GM19438 (cell line): ENCODE data around the gene GPC6.

ENCODE experiments used
- ATAC-seq: cut with Tn5 transposase; IDR thresholded peaks from one replicate; pipeline ENCODE4 v1.9.1; 2021; ENCODE audit warnings: low read depth; ENCODE audit not compliant: unreplicated experiment

GPC6 gene

GRCh38 chr13:93364166-93364565, 137.6 kb downstream of the GPC6 start:
- ATAC-seq, result no peak

GRCh38 chr13:93368296-93368695, 141.7 kb downstream of the GPC6 start:
- no peak for ATAC-seq

- no peak for ATAC-seq
Measured at GRCh38 chr13:93368718-93369117, 142.1 kb downstream of the GPC6 start.

- no peak for ATAC-seq
Measured at GRCh38 chr13:93372856-93373255, 146.2 kb downstream of the GPC6 start.

- no peak for ATAC-seq
Measured at GRCh38 chr13:93375491-93375890, 148.9 kb downstream of the GPC6 start.

GRCh38 chr13:93377196-93377595, 150.6 kb downstream of the GPC6 start:
- no peak for ATAC-seq

GRCh38 chr13:93378184-93378583, 151.6 kb downstream of the GPC6 start:
- no peak for ATAC-seq

- no peak for ATAC-seq
Measured at GRCh38 chr13:93386116-93386515, 159.5 kb downstream of the GPC6 start.

GRCh38 chr13:93388701-93389100, 162.1 kb downstream of the GPC6 start:
- no peak for ATAC-seq

GRCh38 chr13:93397619-93398018, 171.0 kb downstream of the GPC6 start:
- ATAC-seq, result no peak

GRCh38 chr13:93398167-93399035, 171.8 kb downstream of the GPC6 start:
- ATAC-seq, result no peak

- no peak for ATAC-seq
Measured at GRCh38 chr13:93399212-93399611, 172.6 kb downstream of the GPC6 start.

- ATAC-seq, result no peak
Measured at GRCh38 chr13:93406136-93406535, 179.5 kb downstream of the GPC6 start.

- ATAC-seq, result no peak
Measured at GRCh38 chr13:93407551-93407950, 180.9 kb downstream of the GPC6 start.

GRCh38 chr13:93409001-93409400, 182.4 kb downstream of the GPC6 start:
- ATAC-seq, result no peak

GRCh38 chr13:93409816-93410215, 183.2 kb downstream of the GPC6 start:
- ATAC-seq, result no peak

GRCh38 chr13:93411186-93411680, 184.6 kb downstream of the GPC6 start:
- no peak for ATAC-seq

- ATAC-seq, result no peak
Measured at GRCh38 chr13:93412676-93413075, 186.1 kb downstream of the GPC6 start.

GRCh38 chr13:93413972-93414717, 187.5 kb downstream of the GPC6 start:
- ATAC-seq, result no peak

- no peak for ATAC-seq
Measured at GRCh38 chr13:93416736-93417355, 190.2 kb downstream of the GPC6 start.

- ATAC-seq, result no peak
Measured at GRCh38 chr13:93418398-93418797, 191.8 kb downstream of the GPC6 start.
